Keratinocyte (primary cell): ENCODE measurements around the gene NIPAL4. TPM values are rescaled to one million over a fixed set of nuclear protein-coding genes. Genes with fewer than 3 reads are reported as not detected.

Experiments used
- DNase-seq: peaks from one replicate; pipeline ENCODE4 v3.0.0-alpha.2; 2011; ENCODE audit warnings: low read depth, missing footprints, low spot score
- FAIRE-seq: peaks from 2 replicates; lab custom pipeline; 2011; peaks lifted over from hg19 to GRCh38; lab: Jason Lieb, UNC
- H2AFZ ChIP-seq: 2 replicates; pipeline ENCODE4 v1.6.0; 2012; ENCODE audit warnings: low read length, control low read depth, inconsistent platforms; ENCODE audit not compliant: control insufficient read depth
- H3K27ac ChIP-seq: 2 replicates; pipeline ENCODE4 v1.5.1; 2011; ENCODE audit warnings: low read length; ENCODE audit not compliant: control insufficient read depth, insufficient read depth
- H3K27me3 ChIP-seq: 3 replicates; pipeline ENCODE4 v1.6.0; 2011; ENCODE audit warnings: low read length; ENCODE audit not compliant: control insufficient read depth, insufficient read depth; ENCODE audit errors: extremely low read depth
- H3K36me3 ChIP-seq, 2 experiments: 2 replicates in 1 of 2; 3 replicates in 1 of 2; pipeline ENCODE4 v1.5.1; 2011; ENCODE audit warnings: low read length in 2 of 2, mild to moderate bottlenecking in 1 of 2; ENCODE audit not compliant: control insufficient read depth in 2 of 2, insufficient read depth in 2 of 2; ENCODE audit errors: extremely low read depth in 1 of 2
- H3K4me1 ChIP-seq: 3 replicates; pipeline ENCODE4 v1.5.1; 2011; ENCODE audit warnings: low read length; ENCODE audit not compliant: control insufficient read depth, insufficient read depth; ENCODE audit errors: extremely low read depth
- H3K4me2 ChIP-seq: 3 replicates; pipeline ENCODE4 v1.6.0; 2011; ENCODE audit warnings: low read depth, low read length; ENCODE audit not compliant: control insufficient read depth, insufficient read depth; ENCODE audit errors: extremely low read depth
- H3K4me3 ChIP-seq, 3 experiments: fragments of 200-600 bp in 1 of 3; sonication (generic) in 1 of 3; 2 replicates in 2 of 3; 3 replicates in 1 of 3; pipeline ENCODE4 v1.5.1; 2011 to 2016; ENCODE audit warnings: low read length in 3 of 3, mild to moderate bottlenecking in 3 of 3, control low read depth in 2 of 3, inconsistent platforms in 1 of 3, low read depth in 1 of 3, mixed read lengths in 1 of 3, mixed run types in 1 of 3, moderate library complexity in 1 of 3; ENCODE audit not compliant: control insufficient read depth in 2 of 3, insufficient read depth in 2 of 3; ENCODE audit errors: extremely low read depth in 1 of 3
- H3K79me2 ChIP-seq: 2 replicates; pipeline ENCODE4 v1.6.0; 2012; ENCODE audit warnings: low read length; ENCODE audit not compliant: control insufficient read depth, insufficient read depth
- H3K9ac ChIP-seq: 3 replicates; pipeline ENCODE4 v1.6.0; 2011; ENCODE audit warnings: low read length; ENCODE audit not compliant: control insufficient read depth, insufficient read depth; ENCODE audit errors: extremely low read depth
- H3K9me1 ChIP-seq: 3 replicates; pipeline ENCODE4 v1.6.0; 2011; ENCODE audit warnings: low read length; ENCODE audit not compliant: control insufficient read depth, insufficient read depth; ENCODE audit errors: extremely low read depth
- H3K9me3 ChIP-seq: 2 replicates; pipeline ENCODE4 v1.5.1; 2012; ENCODE audit warnings: low read depth, low read length; ENCODE audit not compliant: control insufficient read depth
- H4K20me1 ChIP-seq: 3 replicates; pipeline ENCODE4 v1.6.0; 2011; ENCODE audit warnings: low read length; ENCODE audit not compliant: control insufficient read depth, insufficient read depth; ENCODE audit errors: extremely low read depth
- CTCF ChIP-seq, 3 experiments: IDR thresholded peaks in 1 of 3; conservative IDR thresholded peaks in 1 of 3; optimal IDR thresholded peaks in 1 of 3; 2 replicates in 2 of 3; 3 replicates in 1 of 3; pipeline versions ENCODE3 to v1.5.1; 2011; ENCODE audit warnings: low read length in 3 of 3, mild to moderate bottlenecking in 3 of 3, moderate library complexity in 2 of 3, control low read depth in 1 of 3, inconsistent platforms in 1 of 3; ENCODE audit not compliant: insufficient read depth in 2 of 3; ENCODE audit errors: extremely low read depth in 1 of 3
- EZH2 ChIP-seq: IDR thresholded peaks from one replicate; pipeline ENCODE4 v1.6.1; 2012; ENCODE audit warnings: inconsistent platforms, mild to moderate bottlenecking, low read length, moderate library complexity
- dilution Hi-C: fragments of 300-500 bp; cut with MboI; formaldehyde crosslinking; loops from one replicate; pipeline ENCODE4 v1.7.0; 2020; ENCODE audit warnings: low sequenced_read_pairs; ENCODE audit not compliant: extremely low pct_ligation_motif_present
- polyA plus RNA-seq, 5 experiments: library from polyadenylated mRNA; depleted of rRNA in 3 of 5; stranded (reverse) in 3 of 5; stranded (forward) in 1 of 5; unstranded in 1 of 5; fragments of >200 nt; gene quantifications; 1 replicate in 1 of 5; 2 replicates in 3 of 5; 3 replicates in 1 of 5; pipeline versions ENCODE4 v1.2.1 to v1.2.3, GENCODE V29; 2011 to 2012; ENCODE audit warnings: missing spikeins in 2 of 5, low read depth in 1 of 5, low replicate concordance in 1 of 5

Gene NIPAL4
- polyA plus RNA-seq, 1 donor (not counting 4 experiments of a cell fraction or from before 2014, with no cell fraction given): 10.3 TPM

GRCh38 chr5:157520911-157521703 is 61.1 kb downstream of the NIPAL4 start:
- H3K4me1 ChIP-seq: peaks cover 11% of the 10 kb centered on the region
- peaks cover 0 to 7% of the 10 kb centered on the region in 2 experiments for H3K36me3 ChIP-seq
- no peak overlapping the region for H3K4me2 ChIP-seq
- no peaks in the 10 kb centered on the region for H3K79me2 ChIP-seq
- H3K9me3 ChIP-seq: no peaks in the 10 kb centered on the region
- H2AFZ ChIP-seq: no peak overlapping the region
- no peaks in the 10 kb centered on the region for H3K27me3 ChIP-seq
- dilution Hi-C loops: no loop called here
- no peaks in the 10 kb centered on the region for H4K20me1 ChIP-seq
- H3K27ac ChIP-seq: no peak overlapping the region
- no peak overlapping the region for H3K9ac ChIP-seq
- DNase-seq (no peak), FAIRE-seq (no peak)
- TF ChIP-seq EZH2 (no peak), CTCF (optimal IDR thresholded peaks at IDR 0.05 in 1 of 3, IDR thresholded peaks at IDR 0.05 in 1 of 3, conservative IDR thresholded peaks at IDR 0.05 in 1 of 3; ENCODE audit: extremely low read depth in 1 of 3, insufficient read depth in 2 of 3, low read length in 3 of 3) (no peak)
- no peaks in the 10 kb centered on the region for H3K9me1 ChIP-seq
- no peak overlapping the region for H3K4me3 ChIP-seq

- dilution Hi-C loops: no loop called here
- Histone ChIP-seq H3K4me3 (no peak overlapping the region), H2AFZ (no peak overlapping the region), H3K27me3 (no peaks in the 10 kb centered on the region), H3K9me3 (no peaks in the 10 kb centered on the region), H3K36me3 (peaks cover 0 to 7% of the 10 kb centered on the region in 2 experiments), H4K20me1 (no peaks in the 10 kb centered on the region), H3K4me2 (no peak overlapping the region), H3K27ac (no peak overlapping the region), H3K79me2 (no peaks in the 10 kb centered on the region), H3K9me1 (no peaks in the 10 kb centered on the region), H3K4me1 (peaks cover 6% of the 10 kb centered on the region), H3K9ac (no peak overlapping the region)
- DNase-seq (no peak), FAIRE-seq (no peak)
- TF ChIP-seq EZH2 (no peak), CTCF (optimal IDR thresholded peaks at IDR 0.05 in 1 of 3, IDR thresholded peaks at IDR 0.05 in 1 of 3, conservative IDR thresholded peaks at IDR 0.05 in 1 of 3; ENCODE audit: extremely low read depth in 1 of 3, insufficient read depth in 2 of 3, low read length in 3 of 3) (no peak)
Observed at GRCh38 chr5:157521704-157522029, 61.7 kb downstream of the NIPAL4 start.
